Nephron progenitor cell (in vitro differentiated cells): Measurements from ENCODE around the gene CORO7.

Experiments
- DNase-seq: peaks from one replicate; pipeline ENCODE4 v3.0.0; 2021
- H3K27ac Mint-ChIP-seq: 2 replicates; pipeline ENCODE4 v1.8.0; 2021; ENCODE audit warnings: mild to moderate bottlenecking, moderate library complexity, mixed read lengths
- H3K27me3 Mint-ChIP-seq: 2 replicates; pipeline ENCODE4 v1.8.0; 2021; ENCODE audit warnings: mild to moderate bottlenecking, low read depth, mixed read lengths; ENCODE audit not compliant: poor library complexity
- H3K36me3 Mint-ChIP-seq: 2 replicates; pipeline ENCODE4 v1.8.0; 2021; ENCODE audit warnings: low read depth, mixed read lengths
- H3K4me1 Mint-ChIP-seq: 2 replicates; pipeline ENCODE4 v1.8.0; 2021; ENCODE audit warnings: mixed read lengths
- H3K4me3 Mint-ChIP-seq: 2 replicates; pipeline ENCODE4 v1.8.0; 2021; ENCODE audit warnings: mild to moderate bottlenecking, moderate library complexity, mixed read lengths
- H3K9me3 Mint-ChIP-seq: 2 replicates; pipeline ENCODE4 v1.8.0; 2021; ENCODE audit warnings: mild to moderate bottlenecking, moderate library complexity, mixed read lengths
- CTCF ChIP-seq: fragments of 200-600 bp; sonication (generic); IDR thresholded peaks from 2 replicates; pipeline ENCODE4 v1.5.0; 2021; ENCODE audit warnings: antibody characterized with exemption

The CORO7 gene

GRCh38 chr16:4330277-4330874, 86.0 kb downstream of the CORO7 start:
- no peaks in the 10 kb centered on the region for H3K27me3 Mint-ChIP-seq
- peaks cover 10% of the 10 kb centered on the region for H3K36me3 Mint-ChIP-seq
- TF ChIP-seq CTCF = peak; percentile 89
- no peak overlapping the region for H3K4me3 Mint-ChIP-seq
- H3K27ac Mint-ChIP-seq = no peak overlapping the region
- peaks cover 29% of the 10 kb centered on the region for H3K4me1 Mint-ChIP-seq
- DNase-seq = peak; percentile 83
- H3K9me3 Mint-ChIP-seq = no peaks in the 10 kb centered on the region

GRCh38 chr16:4328782-4329775, 87.3 kb downstream of the CORO7 start:
- Mint-ChIP-seq H3K36me3 (peaks cover 5% of the 10 kb centered on the region), H3K27me3 (no peaks in the 10 kb centered on the region), H3K27ac (no peak overlapping the region), H3K9me3 (no peaks in the 10 kb centered on the region), H3K4me1 (peaks cover 37% of the 10 kb centered on the region), H3K4me3 (no peak overlapping the region)
- no peak for TF ChIP-seq CTCF
- DNase-seq = no peak

- DNase-seq = peak; percentile 79
Measured at GRCh38 chr16:4328046-4328781, 88.2 kb downstream of the CORO7 start.

DNA sequence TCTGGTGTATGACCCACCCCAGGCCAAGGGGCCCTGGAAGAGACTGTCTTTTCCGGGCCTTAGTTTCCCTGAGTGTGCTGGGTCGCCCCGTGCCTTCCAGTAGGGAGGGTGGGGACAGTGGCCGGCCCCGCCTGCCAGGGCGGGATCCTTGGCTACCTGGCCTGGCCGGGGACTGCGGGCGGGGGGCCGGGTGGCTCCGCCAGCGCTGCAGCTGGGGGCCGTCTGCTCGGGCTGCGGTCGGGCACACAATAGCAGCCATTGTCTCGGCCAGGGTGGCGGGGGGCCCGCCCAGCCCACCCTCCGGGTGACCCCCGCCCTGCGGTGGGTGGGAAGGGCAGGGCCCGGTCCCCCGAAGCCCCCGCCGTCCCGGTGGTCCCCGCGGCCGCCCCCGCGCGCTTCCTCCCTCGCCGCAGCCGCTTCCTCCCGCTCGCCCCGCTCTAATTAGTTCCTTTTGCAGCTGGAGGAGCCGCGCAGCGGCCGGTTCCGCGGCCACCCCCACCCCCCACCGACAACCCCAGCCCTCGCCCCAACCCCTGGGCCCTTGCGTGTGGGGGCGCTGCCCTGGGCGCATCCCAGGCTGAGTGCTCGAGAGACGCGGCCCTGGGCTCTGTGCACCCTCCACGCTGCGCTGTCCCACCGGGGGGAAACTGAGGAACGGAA, 88.9 kb downstream of the CORO7 start:
- Mint-ChIP-seq H3K4me3 (no peak overlapping the region), H3K9me3 (no peaks in the 10 kb centered on the region), H3K27me3 (no peaks in the 10 kb centered on the region), H3K4me1 (peaks cover 43% of the 10 kb centered on the region), H3K36me3 (peaks cover 5% of the 10 kb centered on the region), H3K27ac (no peak overlapping the region)
- no peak for TF ChIP-seq CTCF
- DNase-seq = no peak

More at GRCh38 chr16:4328046-4328781, 88.2 kb downstream of the CORO7 start:
- peak; percentile 37 for TF ChIP-seq CTCF
- Mint-ChIP-seq H3K9me3 (no peaks in the 10 kb centered on the region), H3K4me1 (peaks cover 43% of the 10 kb centered on the region), H3K27ac (no peak overlapping the region), H3K27me3 (no peaks in the 10 kb centered on the region), H3K4me3 (peak overlapping the region; percentile 49), H3K36me3 (peaks cover 5% of the 10 kb centered on the region)

DNA sequence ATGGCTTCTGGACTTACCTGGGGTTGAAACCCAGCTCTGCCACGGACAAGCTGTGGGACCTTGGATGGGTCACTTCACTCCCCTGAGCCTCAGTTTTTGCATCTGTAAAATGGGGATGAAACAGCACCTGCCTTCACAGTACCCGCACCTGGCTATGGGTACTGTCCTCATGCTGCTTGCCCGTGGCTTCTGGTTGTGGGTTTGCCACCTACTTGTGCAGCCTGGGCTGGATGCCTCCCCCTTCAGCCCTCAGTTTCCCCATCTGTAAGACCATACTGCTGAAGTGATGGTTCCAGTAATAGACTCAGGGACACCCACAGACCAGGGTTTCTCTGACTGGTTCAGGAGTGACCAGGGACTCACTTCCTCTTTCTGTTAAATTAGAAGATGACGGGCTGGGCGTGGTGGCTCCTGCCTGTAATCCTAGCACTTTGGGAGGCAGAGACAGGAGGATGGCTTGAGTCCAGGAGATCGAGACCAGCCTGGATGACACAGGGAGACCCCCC, 91.1 kb downstream of the CORO7 start:
- H3K36me3 Mint-ChIP-seq = peaks cover 5% of the 10 kb centered on the region
- TF ChIP-seq CTCF = no peak
- no peak for DNase-seq
- no peaks in the 10 kb centered on the region for H3K9me3 Mint-ChIP-seq
- H3K27ac Mint-ChIP-seq = no peak overlapping the region
- peaks cover 53% of the 10 kb centered on the region for H3K4me1 Mint-ChIP-seq
- H3K4me3 Mint-ChIP-seq = no peak overlapping the region
- H3K27me3 Mint-ChIP-seq = no peaks in the 10 kb centered on the region
